DND-41 (cell line): ENCODE data around the gene EIF5.

Experiments
- ATAC-seq: fragments of 200-7000 bp; cut with Tn5 transposase; 3 replicates; pipeline ENCODE4 v1.9.1; 2021; ENCODE audit warnings: low read depth; ENCODE audit not compliant: insufficient read depth
- DNase-seq: peaks from one replicate; pipeline ENCODE4 v3.0.0-alpha.2; 2020
- H2AFZ ChIP-seq: 2 replicates; pipeline ENCODE4 v1.6.0; 2012; ENCODE audit warnings: low read depth, low read length
- H3K27ac ChIP-seq: 2 replicates; pipeline ENCODE4 v1.5.1; 2012; ENCODE audit warnings: low read length, inconsistent platforms
- H3K27me3 ChIP-seq: fragments of 200-600 bp; sonication (generic); 2 replicates; pipeline ENCODE4 v1.6.0; 2012; ENCODE audit warnings: low read length, mild to moderate bottlenecking, inconsistent platforms; ENCODE audit not compliant: insufficient read depth, poor library complexity
- H3K36me3 ChIP-seq: 2 replicates; pipeline ENCODE4 v1.5.1; 2012; ENCODE audit warnings: low read length, inconsistent platforms; ENCODE audit not compliant: insufficient read depth
- H3K4me1 ChIP-seq: 2 replicates; pipeline ENCODE4 v1.5.1; 2012; ENCODE audit warnings: mild to moderate bottlenecking, low read length; ENCODE audit not compliant: insufficient read depth
- H3K4me2 ChIP-seq: 2 replicates; pipeline ENCODE4 v1.6.0; 2012; ENCODE audit warnings: mild to moderate bottlenecking, moderate library complexity, low read length, inconsistent platforms; ENCODE audit not compliant: insufficient read depth
- H3K4me3 ChIP-seq, 2 experiments: fragments of 200-600 bp in 1 of 2; shearing (Covaris generic) in 1 of 2; 2 replicates each; pipeline ENCODE4 v1.5.1; 2012 to 2016; ENCODE audit warnings: inconsistent platforms in 2 of 2, low read length in 2 of 2, mild to moderate bottlenecking in 2 of 2, low read depth in 1 of 2, moderate library complexity in 1 of 2
- H3K79me2 ChIP-seq: 2 replicates; pipeline ENCODE4 v1.6.0; 2012; ENCODE audit warnings: low read length, inconsistent platforms; ENCODE audit not compliant: insufficient read depth
- H3K9ac ChIP-seq: 2 replicates; pipeline ENCODE4 v1.6.0; 2012; ENCODE audit warnings: low read depth, mild to moderate bottlenecking, inconsistent platforms, low read length, moderate library complexity
- H3K9me3 ChIP-seq: 2 replicates; pipeline ENCODE4 v1.5.1; 2012; ENCODE audit warnings: low read length, moderate library complexity, mild to moderate bottlenecking, inconsistent platforms; ENCODE audit not compliant: insufficient read depth, severe bottlenecking
- H4K20me1 ChIP-seq: 2 replicates; pipeline ENCODE4 v1.6.0; 2012; ENCODE audit warnings: low read length; ENCODE audit not compliant: insufficient read depth
- CTCF ChIP-seq: IDR thresholded peaks from 2 replicates; pipeline ENCODE4 v1.5.1; 2012; ENCODE audit warnings: borderline replicate concordance, low read length, moderate library complexity, mild to moderate bottlenecking; ENCODE audit not compliant: poor library complexity, severe bottlenecking; ENCODE audit errors: extremely low read depth
- EZH2 ChIP-seq: IDR thresholded peaks from 3 replicates; pipeline ENCODE4 v1.6.1; 2012; ENCODE audit warnings: borderline replicate concordance, low read depth, mild to moderate bottlenecking, moderate library complexity, low read length, inconsistent platforms; ENCODE audit not compliant: severe bottlenecking

EIF5 gene

GRCh38 chr14:103392572-103392971, 58.5 kb downstream of the EIF5 start:
- H3K4me1 ChIP-seq = peaks cover 30% of the 10 kb centered on the region
- peaks cover 97% of the 10 kb centered on the region for H3K79me2 ChIP-seq
- H4K20me1 ChIP-seq = peaks cover 66% of the 10 kb centered on the region
- ATAC-seq (no peak), DNase-seq (no peak)
- no peaks in the 10 kb centered on the region for H3K9me3 ChIP-seq
- H3K27me3 ChIP-seq = no peaks in the 10 kb centered on the region
- TF ChIP-seq CTCF (no peak), EZH2 (no peak)
- H3K4me3 ChIP-seq = no peak overlapping the region
- H2AFZ ChIP-seq = no peak overlapping the region
- no peaks in the 10 kb centered on the region for H3K36me3 ChIP-seq
- H3K4me2 ChIP-seq = no peak overlapping the region
- no peak overlapping the region for H3K27ac ChIP-seq
- no peak overlapping the region for H3K9ac ChIP-seq

DNA sequence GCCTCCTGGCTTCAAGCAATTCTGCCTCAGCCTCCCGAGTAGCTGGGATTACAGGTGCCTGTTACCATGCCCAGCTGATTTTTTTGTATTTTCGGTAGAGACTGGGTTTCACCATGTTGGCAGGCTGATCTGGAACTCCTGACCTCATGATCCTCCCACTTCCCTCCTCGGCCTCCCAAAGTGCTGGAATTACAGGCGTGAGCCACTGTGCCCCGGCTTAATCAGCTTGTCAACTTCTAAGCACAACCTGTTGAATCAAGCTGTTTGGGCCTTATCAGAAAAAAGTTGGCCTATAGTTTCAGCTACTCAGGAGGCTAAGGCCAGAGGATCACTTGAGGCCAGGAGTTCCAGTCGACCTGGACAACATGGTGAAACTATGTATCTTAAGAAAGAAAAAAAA, 59.0 kb downstream of the EIF5 start:
- H3K4me1 ChIP-seq = peaks cover 25% of the 10 kb centered on the region
- H2AFZ ChIP-seq = no peak overlapping the region
- H3K36me3 ChIP-seq = no peaks in the 10 kb centered on the region
- ATAC-seq (no peak), DNase-seq (no peak)
- no peak overlapping the region for H3K27ac ChIP-seq
- no peak overlapping the region for H3K4me3 ChIP-seq
- no peaks in the 10 kb centered on the region for H3K27me3 ChIP-seq
- peaks cover 66% of the 10 kb centered on the region for H4K20me1 ChIP-seq
- no peaks in the 10 kb centered on the region for H3K9me3 ChIP-seq
- H3K79me2 ChIP-seq = peaks cover 97% of the 10 kb centered on the region
- H3K9ac ChIP-seq = no peak overlapping the region
- no peak overlapping the region for H3K4me2 ChIP-seq
- TF ChIP-seq EZH2 (no peak), CTCF (no peak)

GRCh38 chr14:103393676-103394626, 59.9 kb downstream of the EIF5 start:
- H4K20me1 ChIP-seq = peaks cover 65% of the 10 kb centered on the region

More at GRCh38 chr14:103393676-103394626, 59.9 kb downstream of the EIF5 start:
- TF ChIP-seq EZH2 (no peak), CTCF (peak; percentile 73)
- H3K27ac ChIP-seq = no peak overlapping the region
- no peaks in the 10 kb centered on the region for H3K27me3 ChIP-seq
- no peak overlapping the region for H3K9ac ChIP-seq
- peaks cover 97% of the 10 kb centered on the region for H3K79me2 ChIP-seq
- no peaks in the 10 kb centered on the region for H3K9me3 ChIP-seq
- H2AFZ ChIP-seq = no peak overlapping the region
- H3K36me3 ChIP-seq = no peaks in the 10 kb centered on the region
- ATAC-seq (0 out of 3 replicates have a peak, but pooled peaks have one; percentile 38), DNase-seq (no peak)
- 0 out of 2 replicates have a peak overlapping the region, but pooled peaks have one; percentile 19 for H3K4me2 ChIP-seq
- H3K4me1 ChIP-seq = peaks cover 17% of the 10 kb centered on the region
- no peak overlapping the region for H3K4me3 ChIP-seq
